NCI-H2107 treated with DMSO at 0.1 percent for 48 hours (cell line): ENCODE data around the gene ZNF778.

Experiments used
- DNase-seq: peaks from one replicate; lab custom pipeline; 2025; ENCODE audit not compliant: unreplicated experiment; lab: John Stamatoyannopoulos, UW

Gene ZNF778

DNA sequence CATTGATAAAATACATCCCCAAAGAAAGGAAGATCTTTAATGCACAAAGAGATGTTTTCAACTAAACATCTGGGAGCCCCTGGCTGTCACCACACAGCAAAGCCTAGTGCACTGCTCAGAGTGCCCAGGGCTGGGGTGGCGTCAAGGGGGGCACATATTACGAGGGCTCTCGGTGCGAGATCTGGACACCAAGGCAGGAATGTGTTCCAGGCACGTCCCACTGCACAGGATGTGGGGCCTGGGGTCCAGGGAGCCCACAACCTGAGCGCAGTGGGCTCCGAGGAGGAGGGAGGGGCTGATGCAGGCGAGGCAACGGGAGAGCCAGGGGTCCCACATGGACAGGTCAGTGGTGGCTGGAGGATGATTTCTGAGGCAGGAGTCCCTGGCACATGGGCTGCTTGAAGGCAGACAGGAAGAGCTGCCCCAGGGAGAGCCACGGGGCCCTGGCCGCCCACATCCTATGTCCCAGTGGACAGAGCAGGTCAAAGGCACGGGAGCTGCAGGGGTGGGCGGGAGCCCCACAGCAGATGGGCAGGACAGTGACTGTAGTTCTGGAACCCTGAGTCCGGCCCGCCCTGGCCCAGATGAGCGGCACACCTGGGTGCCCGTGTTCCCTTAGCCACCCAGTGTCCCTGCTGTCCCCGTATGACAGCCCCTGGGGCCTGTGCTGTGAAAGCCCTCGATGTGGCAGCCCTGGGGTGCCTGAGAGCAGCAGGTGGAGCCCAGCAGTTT, 56.4 kb downstream of the ZNF778 start:
- no peak for DNase-seq

DNA sequence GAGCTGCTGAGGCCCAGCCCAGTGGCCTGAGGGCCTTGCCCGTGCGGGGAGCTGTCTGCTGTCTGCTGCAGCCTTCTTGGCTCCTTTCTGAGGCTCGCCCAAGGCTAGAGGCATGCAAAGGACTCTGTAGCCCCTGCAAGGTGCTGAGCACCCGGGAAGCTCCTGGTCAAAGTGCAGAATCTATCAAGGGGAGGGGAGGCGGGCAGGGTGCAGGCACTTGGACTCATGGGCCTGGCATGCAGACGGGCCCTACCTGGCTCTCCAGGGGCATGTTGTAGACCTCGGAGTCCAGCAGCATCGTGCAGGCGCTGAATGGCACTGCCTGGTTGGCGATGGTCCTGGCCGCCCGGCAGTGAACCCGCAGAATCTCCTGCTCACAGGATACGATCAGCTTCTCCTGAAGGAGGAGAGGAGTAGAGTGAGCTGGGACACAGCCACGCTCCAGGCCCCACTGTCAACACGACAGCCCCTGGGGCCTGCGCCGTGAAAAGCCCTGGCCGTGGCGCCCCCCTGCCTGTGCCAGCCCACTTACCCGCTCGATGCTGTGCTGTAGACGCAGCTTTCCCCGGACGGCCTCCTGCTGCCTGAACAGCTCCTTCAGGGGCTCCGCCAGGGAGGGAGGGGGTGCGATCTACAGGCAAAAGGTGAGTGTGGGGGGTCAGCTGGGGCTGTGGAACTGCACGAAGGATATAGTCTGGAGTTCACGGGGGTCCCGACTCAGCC, 57.2 kb downstream of the ZNF778 start:
- no peak for DNase-seq

DNA sequence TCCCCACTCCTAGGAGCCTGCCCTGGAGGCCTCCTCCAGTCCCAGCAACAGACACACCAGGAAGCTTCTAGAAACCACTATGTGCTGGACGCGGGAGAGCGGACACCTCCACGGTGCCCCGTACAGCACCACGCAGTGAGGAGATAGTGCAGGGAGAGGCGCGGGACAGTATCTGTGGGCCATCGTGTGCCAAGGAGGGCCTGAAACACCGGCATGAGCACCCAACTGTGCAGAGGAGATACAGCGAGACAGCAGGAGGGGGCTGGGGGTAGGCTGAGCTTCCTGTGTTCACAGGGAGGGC, 57.7 kb downstream of the ZNF778 start:
- DNase-seq: no peak

DNA sequence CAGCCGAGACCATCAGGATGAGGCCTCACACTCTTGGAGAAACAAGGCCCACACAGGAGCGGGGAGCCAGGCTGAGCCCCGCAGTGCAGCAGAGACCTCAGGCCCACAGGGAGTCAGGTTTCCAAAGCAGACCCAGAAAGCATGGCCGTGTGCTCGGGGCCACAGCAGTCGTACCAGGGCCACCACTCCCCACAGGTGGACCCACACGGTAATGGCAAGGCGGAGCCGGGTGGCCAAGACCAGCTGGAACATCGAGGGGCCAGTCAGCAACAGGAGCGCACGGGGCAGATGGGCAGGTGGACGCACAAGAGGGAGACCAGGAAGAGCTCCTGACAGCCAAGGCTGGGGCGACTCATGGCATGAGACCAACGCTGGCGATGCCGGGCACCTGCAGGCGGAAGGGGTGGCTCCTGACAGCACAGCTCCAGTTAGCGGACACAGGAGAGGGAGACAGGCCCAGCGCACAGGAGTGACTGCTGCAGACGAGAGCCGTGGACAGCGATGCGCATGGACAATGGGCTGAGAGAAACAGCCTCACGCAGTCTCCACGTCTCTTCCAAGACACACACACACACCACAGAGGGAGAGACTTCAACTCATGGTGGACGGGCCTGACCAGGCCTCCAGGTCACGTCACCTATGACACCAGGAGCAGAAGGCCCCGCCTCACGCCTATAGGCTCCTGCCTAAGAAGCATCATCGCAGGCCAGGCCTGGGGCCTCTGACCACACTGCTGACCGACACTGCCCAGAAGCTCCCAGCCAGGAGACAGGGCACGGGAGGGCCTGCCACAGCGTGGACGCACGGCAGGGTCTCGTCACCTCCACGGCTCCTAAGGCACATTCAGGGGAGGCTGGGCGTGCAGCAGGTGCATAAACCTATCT, 58.6 kb downstream of the ZNF778 start:
- DNase-seq: no peak

DNA sequence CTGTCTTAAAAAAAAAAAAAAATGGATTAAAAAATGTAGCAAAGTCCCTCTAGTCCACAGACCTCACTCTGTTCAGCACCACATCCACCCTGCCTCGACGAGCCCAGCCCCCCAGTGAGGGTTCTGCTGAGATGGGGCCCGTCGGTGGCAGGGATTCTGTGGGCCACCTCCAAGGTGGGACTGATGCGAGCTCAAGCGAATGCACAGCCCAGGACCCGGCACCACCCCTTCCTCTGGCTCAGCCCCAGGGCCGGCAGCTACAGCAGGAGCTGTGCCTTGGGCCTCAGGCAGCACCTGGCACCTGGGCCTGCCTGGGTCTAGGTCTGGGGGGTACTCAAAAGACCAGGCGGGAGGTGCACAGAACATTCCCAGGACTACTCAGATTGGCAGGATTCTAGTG, 59.5 kb downstream of the ZNF778 start:
- DNase-seq: no peak

DNA sequence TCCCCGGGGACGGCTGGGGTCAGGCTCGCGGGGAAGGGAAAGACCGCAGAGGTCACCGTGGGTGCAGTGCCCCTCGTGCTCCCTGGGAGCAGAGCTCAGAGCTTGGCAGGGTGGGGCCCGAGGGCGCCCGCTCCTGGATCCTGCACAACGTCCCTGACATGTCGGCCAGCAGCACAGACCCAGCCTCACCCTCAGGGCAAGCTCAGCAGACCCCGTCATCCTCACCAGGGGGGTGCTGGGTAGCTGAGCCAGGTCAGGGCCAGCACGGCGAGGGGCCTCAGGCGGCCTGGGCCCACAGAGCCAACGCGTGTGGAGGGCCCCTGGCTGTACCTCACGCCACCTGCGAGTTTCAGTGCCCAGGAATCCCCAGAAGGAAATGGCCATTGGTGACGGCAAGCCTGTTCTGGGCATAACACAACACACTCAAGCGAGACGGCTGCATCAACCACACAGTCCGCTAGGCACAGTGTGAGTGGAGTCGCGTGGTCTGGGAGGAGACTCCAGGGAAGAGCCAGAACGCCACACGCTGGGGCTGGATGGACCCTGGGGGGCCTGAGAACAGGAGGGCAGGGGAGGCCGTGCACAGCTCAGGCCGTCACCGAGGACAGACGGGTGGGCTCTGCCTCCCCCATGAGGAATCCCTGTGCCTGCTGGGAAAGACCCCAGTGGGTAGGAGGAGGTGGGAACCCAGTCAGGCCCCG, 60.3 kb downstream of the ZNF778 start:
- no peak for DNase-seq

DNA sequence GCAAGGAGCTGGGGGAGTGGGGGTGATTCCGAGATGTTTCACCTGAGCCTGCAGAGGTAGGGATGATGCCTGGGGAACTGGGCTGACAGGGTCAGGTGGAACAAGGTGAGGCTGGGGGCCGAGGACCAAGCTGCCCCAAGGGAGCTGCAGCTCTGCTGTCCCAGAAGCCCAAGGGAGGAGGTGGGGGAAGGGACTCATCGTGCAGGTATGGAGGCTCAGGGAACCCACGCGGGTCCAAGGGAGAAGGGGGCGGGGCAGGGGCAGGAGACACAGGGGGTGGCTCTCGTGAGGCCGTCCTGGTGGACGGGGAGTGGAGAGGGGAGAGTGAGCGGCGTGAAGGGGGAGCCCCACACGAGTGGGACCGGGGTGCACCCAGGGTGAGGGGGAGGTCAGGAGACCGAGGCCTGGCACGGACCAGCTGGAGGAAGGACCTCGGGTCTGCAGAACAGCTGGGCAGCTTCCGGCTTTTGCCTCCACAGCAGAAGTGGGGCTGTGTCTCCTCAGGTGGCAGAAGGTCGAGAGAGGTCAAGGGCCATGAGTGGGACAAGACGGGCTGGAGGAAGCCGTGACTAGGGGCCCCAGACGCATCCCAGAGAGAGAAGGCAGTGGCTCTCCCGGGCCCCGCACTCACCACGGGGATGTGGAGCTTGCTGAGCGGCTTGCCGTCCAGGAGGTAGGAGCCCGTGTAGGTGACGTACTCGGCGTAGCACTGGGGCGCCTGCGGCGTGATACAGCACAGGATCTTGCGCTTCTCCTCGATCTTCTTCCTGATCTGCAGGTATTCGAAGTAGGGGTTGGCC, 61.1 kb downstream of the ZNF778 start:
- DNase-seq: no peak

DNA sequence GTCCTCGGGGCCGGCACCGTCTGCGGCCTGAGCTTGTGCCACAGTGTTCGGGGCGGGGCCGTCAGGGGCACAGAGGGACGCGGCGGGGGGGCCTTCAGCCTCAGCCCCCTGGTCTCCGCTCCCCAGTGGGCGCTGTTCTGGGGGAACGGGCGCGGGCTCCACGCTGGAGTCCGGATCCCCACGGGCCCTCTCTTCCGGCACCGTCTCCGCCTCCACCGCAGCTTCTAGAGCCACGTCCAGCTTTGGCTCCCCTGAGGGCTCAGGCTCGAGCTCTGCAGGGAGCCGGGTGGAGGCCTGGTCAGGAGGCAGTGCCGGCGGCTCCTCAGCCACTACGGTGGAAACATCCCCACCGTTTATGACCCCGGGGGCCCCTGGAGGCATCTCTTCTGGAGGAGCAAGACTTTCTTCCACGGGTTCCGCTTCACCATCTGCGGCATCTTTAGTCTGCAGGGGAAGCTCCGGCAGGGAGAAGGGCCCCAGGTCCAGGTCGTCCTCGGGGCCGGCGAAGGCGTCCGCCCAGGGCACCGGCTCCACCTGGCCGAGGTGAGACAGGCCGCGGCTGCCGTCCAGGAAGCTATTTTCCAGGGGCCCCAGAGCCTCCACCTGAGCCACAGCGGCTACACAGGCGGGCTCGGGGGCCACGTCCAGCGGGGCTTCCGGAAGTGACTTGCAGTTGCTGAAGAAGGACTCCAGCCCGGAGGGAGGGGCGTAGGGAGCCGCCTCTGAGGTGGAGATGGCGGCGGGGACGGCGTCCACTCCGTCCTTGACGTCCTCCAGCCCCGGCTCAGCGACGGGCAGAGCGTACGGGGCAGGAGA, 62.4 kb downstream of the ZNF778 start:
- no peak for DNase-seq

DNA sequence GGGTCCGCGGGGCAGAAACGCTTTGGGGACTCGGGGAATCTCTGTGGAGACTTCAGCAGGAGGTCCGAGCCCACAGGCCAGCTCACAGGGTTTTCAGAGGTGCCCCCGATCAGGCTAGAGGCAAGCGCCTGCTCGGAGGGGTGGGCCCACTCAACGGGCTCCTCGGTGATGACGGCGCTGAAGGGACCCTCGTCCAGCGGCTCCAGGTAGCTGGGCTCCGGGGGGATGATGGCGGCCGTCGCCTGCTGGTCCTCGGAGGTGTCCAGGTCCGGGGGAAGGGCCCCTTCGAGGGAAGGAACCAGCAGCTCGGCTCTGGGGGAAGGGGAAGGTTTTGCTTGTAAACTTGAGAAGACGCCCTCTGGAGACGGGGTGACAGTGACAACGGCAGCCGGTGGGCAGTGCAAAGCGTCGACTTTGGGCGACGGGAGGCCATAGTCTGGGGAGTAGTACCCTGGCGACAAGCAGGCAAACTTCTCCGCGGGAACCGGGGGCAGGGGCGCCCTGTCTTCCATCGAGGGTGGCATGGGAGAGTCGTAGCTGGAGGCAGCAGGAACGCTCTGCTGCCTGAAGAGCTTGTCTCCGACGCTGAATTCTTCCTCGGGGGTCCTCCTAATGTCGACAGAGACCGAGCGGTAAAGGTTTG, 63.2 kb downstream of the ZNF778 start:
- DNase-seq: no peak

DNA sequence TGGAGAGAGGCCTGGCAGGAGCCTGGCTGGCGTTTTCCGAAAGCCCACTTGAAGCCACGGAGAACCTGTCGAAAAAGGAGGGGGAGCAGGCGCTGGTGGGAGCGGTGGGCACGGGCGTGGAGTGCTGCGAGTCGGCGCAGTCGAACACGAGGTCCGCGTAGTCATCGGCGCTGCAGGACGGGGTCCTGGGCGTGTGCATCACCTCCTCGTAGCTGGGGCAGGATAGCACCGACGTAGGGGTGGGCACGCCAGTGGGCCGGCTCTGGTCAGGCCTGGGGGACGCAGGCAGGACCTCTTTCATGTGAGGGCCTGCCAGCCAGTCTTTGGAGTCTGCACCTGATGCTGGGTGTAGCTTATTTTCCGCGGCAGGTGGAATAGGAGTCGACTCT, 63.7 kb downstream of the ZNF778 start:
- DNase-seq: no peak

DNA sequence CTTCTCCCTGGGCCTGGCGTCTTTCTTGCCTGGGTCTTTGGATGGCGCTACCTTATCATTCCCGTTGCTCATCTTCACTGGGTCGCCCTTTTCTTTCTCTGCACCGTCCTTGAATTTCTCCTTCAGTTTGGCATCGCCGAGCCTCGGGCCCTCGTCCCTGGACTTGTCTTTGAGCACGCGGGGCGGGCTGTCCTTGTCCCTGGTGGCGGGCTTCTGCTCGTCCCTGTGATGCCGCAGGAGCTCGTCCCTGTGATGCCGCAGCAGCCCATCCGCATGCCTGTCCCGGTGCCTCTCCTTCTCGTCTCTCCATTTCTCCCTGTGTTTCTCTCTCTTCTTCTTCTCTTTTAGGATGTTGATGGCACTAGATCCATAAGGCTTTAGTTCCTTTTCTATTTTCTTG, 64.3 kb downstream of the ZNF778 start:
- DNase-seq: no peak

DNA sequence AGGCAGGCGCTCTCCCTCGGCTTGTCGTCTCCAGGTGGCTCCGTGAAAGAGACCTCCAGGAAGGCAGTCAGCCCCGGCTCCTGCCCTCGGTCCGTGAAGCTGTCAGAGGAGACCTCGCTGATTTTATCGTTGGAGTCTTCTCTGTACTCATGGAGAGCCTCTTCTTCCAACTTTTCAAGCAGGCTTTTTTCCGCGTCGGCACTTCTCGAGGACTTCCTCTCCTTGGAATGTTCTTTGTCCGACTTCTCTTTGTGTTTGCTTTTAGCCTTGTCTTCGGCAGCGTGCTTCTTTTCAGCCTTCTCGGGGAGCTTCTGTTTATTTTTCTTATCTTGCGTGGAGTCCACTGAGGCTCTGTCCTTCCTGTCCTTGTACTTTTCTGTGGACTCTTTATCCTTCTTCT, 65.0 kb downstream of the ZNF778 start:
- DNase-seq: no peak

DNA sequence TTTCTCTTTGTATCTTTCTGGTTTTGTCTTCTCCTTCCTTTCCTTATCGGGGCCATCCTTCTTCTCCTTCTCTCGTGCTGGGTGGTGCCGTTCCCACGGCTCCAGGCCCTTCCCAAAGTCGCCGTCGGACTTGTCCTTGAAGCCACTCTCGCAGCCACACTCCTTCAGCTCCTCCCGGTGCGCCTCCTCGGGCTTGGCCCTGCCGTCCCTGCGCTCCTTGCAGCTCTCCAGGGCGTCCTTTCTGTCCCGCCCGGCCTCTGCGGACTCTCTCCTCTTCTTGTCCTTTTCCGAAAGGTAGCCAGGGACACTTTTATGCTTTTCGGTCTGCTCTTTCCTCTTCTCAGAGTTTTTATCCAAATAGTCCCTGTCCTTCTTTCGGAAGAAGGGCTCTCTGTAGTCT, 65.9 kb downstream of the ZNF778 start:
- no peak for DNase-seq

DNA sequence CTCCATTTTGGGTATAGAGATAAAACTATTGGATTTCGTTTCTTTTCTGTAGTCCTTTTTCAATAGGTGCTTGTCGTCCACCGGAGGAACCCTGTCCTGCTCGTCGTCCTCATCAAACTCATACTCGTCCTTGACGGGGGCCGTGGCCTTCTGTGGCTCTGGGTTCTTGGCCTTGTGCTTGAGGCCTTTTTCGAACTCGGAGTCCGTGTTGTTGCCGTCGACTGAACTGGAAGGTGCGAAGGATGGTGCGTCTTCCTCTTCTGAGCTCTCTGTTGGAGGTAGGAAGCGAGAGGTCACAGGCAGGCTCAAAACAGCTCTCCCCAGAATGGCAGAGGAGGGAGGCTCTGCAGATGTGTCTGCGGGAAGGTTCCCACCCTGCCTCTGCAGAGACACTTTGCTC, 67.9 kb downstream of the ZNF778 start:
- no peak for DNase-seq

DNA sequence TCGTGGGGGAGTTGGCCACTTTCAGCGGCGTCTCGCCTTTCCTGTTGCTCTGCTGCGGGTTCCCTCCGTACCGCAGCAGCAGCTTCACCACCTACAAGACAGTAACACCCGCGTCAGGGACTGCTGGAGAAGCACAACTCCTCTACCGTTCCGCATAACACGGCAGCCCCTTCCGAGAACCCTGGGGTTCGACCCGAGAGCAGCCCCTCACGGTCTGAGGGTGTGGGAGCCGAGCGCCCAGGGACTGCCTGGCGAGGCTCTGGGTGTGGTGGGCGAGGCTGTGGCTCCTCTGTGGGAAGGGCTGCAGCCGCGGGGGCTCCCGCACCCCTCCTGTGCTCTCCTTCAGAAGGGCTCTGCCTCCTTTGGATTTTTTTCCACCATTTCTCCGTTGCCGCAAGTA, 68.6 kb downstream of the ZNF778 start:
- DNase-seq: no peak
